ENCODE measurements around the gene ELFN1. TPM values are rescaled to one million over a fixed set of nuclear protein-coding genes. Genes with fewer than 3 reads are reported as not detected.

Gene ELFN1
- total RNA-seq: under 0.01 and 0.06 TPM in 2 replicates

GRCh38 chr7:1669954-1670893, at the start of gene ELFN1:
Gene ELFN1, plus strand, starts transcription at chr7:1670277. Its CDS starts 74,320 bp downstream, at chr7:1744597.

Other genes starting within 250 kb of the ELFN1 start
- gene MICALL2, start 210.8 kb upstream of the ELFN1 start, total RNA-seq: 21.3 and 37.3 TPM in 2 replicates
- gene INTS1, start 165.9 kb upstream of the ELFN1 start, total RNA-seq: 32.3 and 33.8 TPM in 2 replicates
- gene MAFK, start 139.6 kb upstream of the ELFN1 start, total RNA-seq: 41.9 and 48.9 TPM in 2 replicates
- not detected in 2 replicates for gene TMEM184A, start 114.1 kb upstream of the ELFN1 start, total RNA-seq
- 21.8 and 26.0 TPM in 2 replicates for gene PSMG3, start 100.2 kb upstream of the ELFN1 start, total RNA-seq